CD8-positive, alpha-beta memory T cell (primary cell): ENCODE results near the gene GCNT2. TPM values are rescaled to one million over a fixed set of nuclear protein-coding genes. Genes with fewer than 3 reads are reported as not detected.
"Not testable (repeated sequence)": the region's sequence is repeated elsewhere in the genome, so short reads cannot be mapped to it uniquely, and the experiment has no call there.

Source experiments
- CTCF ChIA-PET: fragments of 350-600 bp; sonication (Branson Sonifier 250); formaldehyde crosslinking; loops from one replicate; lab custom pipeline; 2021; ENCODE audit warnings: antibody characterized with exemption; lab: Charles Lee
- POLR2A ChIA-PET: fragments of 350-600 bp; sonication (Branson Sonifier 250); formaldehyde crosslinking; loops from one replicate; lab custom pipeline; 2021; ENCODE audit warnings: antibody characterized with exemption; lab: Charles Lee
- DNase-seq, 5 donors: peaks; one replicate each; pipeline versions ENCODE4 v3.0.0 to v3.0.0-alpha.2; 2020 to 2022; ENCODE audit warnings: mixed read lengths in 1 of 5
- H3K27ac ChIP-seq: one replicate; pipeline ENCODE4 v1.7.0; 2013; ENCODE audit warnings: low read depth, mild to moderate bottlenecking, low read length, moderate library complexity
- H3K27me3 ChIP-seq: 2 replicates; pipeline ENCODE4 v1.7.0; 2013; ENCODE audit warnings: low read length, mild to moderate bottlenecking; ENCODE audit not compliant: insufficient read depth, poor library complexity, severe bottlenecking
- H3K36me3 ChIP-seq: 2 replicates; pipeline ENCODE4 v1.7.0; 2013; ENCODE audit warnings: mild to moderate bottlenecking, low read length, moderate library complexity; ENCODE audit not compliant: insufficient read depth
- H3K4me1 ChIP-seq: 2 replicates; pipeline ENCODE4 v1.7.0; 2013; ENCODE audit warnings: mild to moderate bottlenecking, low read length, moderate library complexity; ENCODE audit not compliant: insufficient read depth
- H3K4me3 ChIP-seq: 2 replicates; pipeline ENCODE4 v1.7.0; 2013; ENCODE audit warnings: mild to moderate bottlenecking, low read length
- H3K9me3 ChIP-seq: 2 replicates; pipeline ENCODE4 v1.7.0; 2013; ENCODE audit warnings: mild to moderate bottlenecking, low read length
- H3K27ac Mint-ChIP-seq, 8 donors: one replicate each; pipeline ENCODE4 v1.8.0; 2020 to 2021; ENCODE audit warnings: mixed read lengths in 8 of 8, mild to moderate bottlenecking in 6 of 8, inconsistent platforms in 3 of 8, moderate library complexity in 3 of 8
- H3K27me3 Mint-ChIP-seq, 2 donors: one replicate each; pipeline ENCODE4 v1.8.0; 2020 to 2021; ENCODE audit warnings: mixed read lengths in 2 of 2, mild to moderate bottlenecking in 1 of 2, moderate library complexity in 1 of 2
- H3K36me3 Mint-ChIP-seq, 3 donors: one replicate each; pipeline ENCODE4 v1.8.0; 2020 to 2021; ENCODE audit warnings: mixed read lengths in 3 of 3, inconsistent platforms in 1 of 3, mild to moderate bottlenecking in 1 of 3
- H3K4me1 Mint-ChIP-seq, 3 donors: one replicate each; pipeline ENCODE4 v1.8.0; 2020 to 2021; ENCODE audit warnings: mixed read lengths in 3 of 3, inconsistent platforms in 1 of 3, mild to moderate bottlenecking in 1 of 3
- H3K4me3 Mint-ChIP-seq, 7 donors: one replicate each; pipeline ENCODE4 v1.8.0; 2020 to 2021; ENCODE audit warnings: mixed read lengths in 7 of 7, mild to moderate bottlenecking in 6 of 7, moderate library complexity in 4 of 7, inconsistent platforms in 2 of 7
- H3K9me3 Mint-ChIP-seq, 5 donors: one replicate each; pipeline ENCODE4 v1.8.0; 2020 to 2022; ENCODE audit warnings: mixed read lengths in 5 of 5, mild to moderate bottlenecking in 3 of 5, moderate library complexity in 2 of 5, inconsistent platforms in 1 of 5
- polyA plus RNA-seq: library from polyadenylated mRNA; unstranded; fragments of 300-500 nt; fragmentation: Illumina TruSeq; gene quantifications from one replicate; pipeline ENCODE4 v1.2.3, GENCODE V29; 2021
- total RNA-seq, 2 experiments: library from RNA; stranded (reverse); gene quantifications; one replicate each; pipeline ENCODE4 v1.2.3, GENCODE V29; 2021

The GCNT2 gene
- total and polyA plus RNA-seq, 3 experiments from 2014 or later: 1.3 to 1.4 (median 1.4) TPM

GRCh38 chr6:10485406-10485805, 35.7 kb upstream of the GCNT2 start:
- Mint-ChIP-seq H3K27ac (no peak overlapping the region), H3K4me3 (no peak overlapping the region), H3K9me3 (no peaks in the 10 kb centered on the region), H3K4me1 (peaks cover 0 to 4% (median 0%) of the 10 kb centered on the region in 3 donors), H3K36me3 (peaks cover 0 to 4% (median 0%) of the 10 kb centered on the region in 3 donors), H3K27me3 (peaks cover 0 to 21% of the 10 kb centered on the region in 2 donors)
- Histone ChIP-seq H3K9me3 (no peaks in the 10 kb centered on the region), H3K27ac (no peak overlapping the region), H3K27me3 (no peaks in the 10 kb centered on the region), H3K4me1 (no peaks in the 10 kb centered on the region), H3K36me3 (no peaks in the 10 kb centered on the region), H3K4me3 (no peak overlapping the region)
- DNase-seq: no peak
- POLR2A ChIA-PET: no interaction called here
- CTCF ChIA-PET: no interaction called here

- no peak overlapping the region for H3K4me3 Mint-ChIP-seq
- H3K27me3 Mint-ChIP-seq: peaks cover 0 to 23% of the 10 kb centered on the region in 2 donors
- Histone ChIP-seq H3K4me1 (no peaks in the 10 kb centered on the region), H3K9me3 (no peaks in the 10 kb centered on the region), H3K36me3 (no peaks in the 10 kb centered on the region), H3K27me3 (no peaks in the 10 kb centered on the region), H3K4me3 (no peak overlapping the region), H3K27ac (no peak overlapping the region)
- H3K36me3 Mint-ChIP-seq: peaks cover 0 to 4% (median 0%) of the 10 kb centered on the region in 3 donors
- CTCF ChIA-PET: interaction anchor here (1.2 kb wide), 1 partner anchor 8 kb away, joined by 4 read pairs; no protein-coding TSS in a partner anchor
- peaks cover 0 to 4% (median 0%) of the 10 kb centered on the region in 3 donors for H3K4me1 Mint-ChIP-seq
- DNase-seq: no peak
- no peaks in the 10 kb centered on the region for H3K9me3 Mint-ChIP-seq
- POLR2A ChIA-PET: no interaction called here
- H3K27ac Mint-ChIP-seq: no peak overlapping the region
Observed at GRCh38 chr6:10486215-10486614, 34.9 kb upstream of the GCNT2 start.

- H3K9me3 ChIP-seq, DNase-seq, H3K4me3 ChIP-seq, H3K4me3 Mint-ChIP-seq, H3K36me3 Mint-ChIP-seq, H3K27me3 ChIP-seq, H3K36me3 ChIP-seq, H3K27ac Mint-ChIP-seq, H3K27ac ChIP-seq, H3K9me3 Mint-ChIP-seq, H3K4me1 Mint-ChIP-seq, POLR2A ChIA-PET, H3K4me1 ChIP-seq: not testable (repeated sequence)
- CTCF ChIA-PET: interaction anchor here (1.2 kb wide), 1 partner anchor 8 kb away, joined by 4 read pairs; no protein-coding TSS in a partner anchor
- peaks cover 0 to 25% of the 10 kb centered on the region in 2 donors for H3K27me3 Mint-ChIP-seq
Observed at GRCh38 chr6:10486944-10487588, 34.1 kb upstream of the GCNT2 start.

- Mint-ChIP-seq H3K27me3 (peaks cover 0 to 22% of the 10 kb centered on the region in 2 donors), H3K4me1 (peaks cover 0 to 4% (median 0%) of the 10 kb centered on the region in 3 donors), H3K4me3 (no peak overlapping the region), H3K9me3 (no peaks in the 10 kb centered on the region), H3K27ac (no peak overlapping the region), H3K36me3 (peaks cover 0 to 4% (median 0%) of the 10 kb centered on the region in 3 donors)
- Histone ChIP-seq H3K4me1 (no peaks in the 10 kb centered on the region), H3K9me3 (no peaks in the 10 kb centered on the region), H3K27ac (no peak overlapping the region), H3K27me3 (no peaks in the 10 kb centered on the region), H3K36me3 (no peaks in the 10 kb centered on the region), H3K4me3 (no peak overlapping the region)
- CTCF ChIA-PET: interaction anchor here (1.2 kb wide), 1 partner anchor 9 kb away, joined by 4 read pairs; no protein-coding TSS in a partner anchor
- POLR2A ChIA-PET: no interaction called here
- DNase-seq: no peak
Observed at GRCh38 chr6:10487668-10488327, 33.4 kb upstream of the GCNT2 start.

- CTCF ChIA-PET: no interaction called here
- H3K27ac ChIP-seq: no peak overlapping the region
- Mint-ChIP-seq H3K27ac (no peak overlapping the region), H3K4me1 (peaks cover 0 to 4% (median 0%) of the 10 kb centered on the region in 3 donors), H3K4me3 (no peak overlapping the region), H3K9me3 (no peaks in the 10 kb centered on the region), H3K27me3 (peaks cover 5 to 35% of the 10 kb centered on the region in 2 donors), H3K36me3 (peaks cover 0 to 4% (median 0%) of the 10 kb centered on the region in 3 donors)
- H3K36me3 ChIP-seq: no peaks in the 10 kb centered on the region
- POLR2A ChIA-PET: no interaction called here
- no peaks in the 10 kb centered on the region for H3K4me1 ChIP-seq
- H3K4me3 ChIP-seq: no peak overlapping the region
- H3K27me3 ChIP-seq: no peaks in the 10 kb centered on the region
- H3K9me3 ChIP-seq: no peaks in the 10 kb centered on the region
- no peak for DNase-seq
Observed at GRCh38 chr6:10491463-10491862, 29.7 kb upstream of the GCNT2 start.

- CTCF ChIA-PET: interaction anchor here (0.8 kb wide), 1 partner anchor 13 kb away, joined by 3 read pairs; no protein-coding TSS in a partner anchor
- H3K9me3 Mint-ChIP-seq, H3K9me3 ChIP-seq, H3K27ac Mint-ChIP-seq, H3K27ac ChIP-seq, H3K4me1 Mint-ChIP-seq, H3K36me3 ChIP-seq, H3K4me3 ChIP-seq, POLR2A ChIA-PET, H3K27me3 ChIP-seq, H3K4me3 Mint-ChIP-seq, H3K4me1 ChIP-seq, H3K36me3 Mint-ChIP-seq, DNase-seq: not testable (repeated sequence)
- H3K27me3 Mint-ChIP-seq: peaks cover 5 to 32% of the 10 kb centered on the region in 2 donors
Observed at GRCh38 chr6:10491905-10492304, 29.2 kb upstream of the GCNT2 start.

- Histone ChIP-seq H3K4me3 (no peak overlapping the region), H3K36me3 (no peaks in the 10 kb centered on the region), H3K27me3 (no peaks in the 10 kb centered on the region), H3K27ac (no peak overlapping the region), H3K9me3 (no peaks in the 10 kb centered on the region), H3K4me1 (no peaks in the 10 kb centered on the region)
- POLR2A ChIA-PET: no interaction called here
- peaks cover 7 to 33% of the 10 kb centered on the region in 2 donors for H3K27me3 Mint-ChIP-seq
- no peaks in the 10 kb centered on the region for H3K4me1 Mint-ChIP-seq
- no peaks in the 10 kb centered on the region for H3K36me3 Mint-ChIP-seq
- CTCF ChIA-PET: interaction anchor here (0.7 kb wide), 1 partner anchor 9 kb away, joined by 3 read pairs; no protein-coding TSS in a partner anchor
- peaks cover 0 to 2% (median 0%) of the 10 kb centered on the region in 5 donors for H3K9me3 Mint-ChIP-seq
- no peak overlapping the region for H3K4me3 Mint-ChIP-seq
- H3K27ac Mint-ChIP-seq: no peak overlapping the region
- DNase-seq: no peak
Observed at GRCh38 chr6:10495029-10495428, 26.1 kb upstream of the GCNT2 start.

- Histone ChIP-seq H3K27ac (no peak overlapping the region), H3K27me3 (no peaks in the 10 kb centered on the region), H3K4me3 (no peak overlapping the region), H3K4me1 (peaks cover 6% of the 10 kb centered on the region), H3K9me3 (no peaks in the 10 kb centered on the region), H3K36me3 (no peaks in the 10 kb centered on the region)
- Mint-ChIP-seq H3K27me3 (peaks cover 7 to 21% of the 10 kb centered on the region in 2 donors), H3K4me3 (no peak overlapping the region), H3K27ac (no peak overlapping the region), H3K4me1 (peaks cover 9 to 16% (median 14%) of the 10 kb centered on the region in 3 donors), H3K36me3 (no peaks in the 10 kb centered on the region), H3K9me3 (no peaks in the 10 kb centered on the region)
- ChIA-PET CTCF (no interaction called here), POLR2A (no interaction called here)
- no peak for DNase-seq
Observed at GRCh38 chr6:10505529-10505928, 15.6 kb upstream of the GCNT2 start.
